T-helper 17 cell (primary cell): ENCODE measurements around the gene CBLIF. TPM values are rescaled to one million over a fixed set of nuclear protein-coding genes. Genes with fewer than 3 reads are reported as not detected.
"Not testable (repeated sequence)": the region's sequence is repeated elsewhere in the genome, so short reads cannot be mapped to it uniquely, and the experiment has no call there.

ENCODE experiments used
- ATAC-seq: fragments of 150-1000 bp; cut with Tn5 transposase; 2 replicates; pipeline ENCODE4 v1.10.0; 2021; ENCODE audit warnings: mild to moderate bottlenecking, moderate library complexity
- DNase-seq, 3 donors: peaks; one replicate each; pipeline versions ENCODE4 v3.0.0 to v3.0.0-alpha.2; 2020 to 2021
- H3K9me3 ChIP-seq: one replicate; pipeline ENCODE4 v1.7.0; 2013; ENCODE audit warnings: low read length, mild to moderate bottlenecking; ENCODE audit not compliant: control insufficient read depth, poor library complexity, severe bottlenecking
- H3K27ac Mint-ChIP-seq: one replicate; pipeline ENCODE4 v1.8.0; 2022; ENCODE audit warnings: mild to moderate bottlenecking, moderate library complexity, mixed read lengths
- H3K27me3 Mint-ChIP-seq: one replicate; pipeline ENCODE4 v1.8.0; 2022; ENCODE audit warnings: mixed read lengths
- H3K36me3 Mint-ChIP-seq: one replicate; pipeline ENCODE4 v1.8.0; 2022; ENCODE audit warnings: low read depth, mixed read lengths
- H3K4me1 Mint-ChIP-seq: one replicate; pipeline ENCODE4 v1.8.0; 2022; ENCODE audit warnings: mild to moderate bottlenecking, mixed read lengths
- H3K4me3 Mint-ChIP-seq: one replicate; pipeline ENCODE4 v1.8.0; 2022; ENCODE audit warnings: mild to moderate bottlenecking, moderate library complexity, mixed read lengths
- total RNA-seq, 4 donors: library from RNA in 2 of 4; stranded (reverse) in 2 of 4; gene quantifications; one replicate each; pipeline ENCODE4 v1.2.3 and lab custom pipeline; 2022 to 2026

The CBLIF gene
- total RNA-seq, 2 donors from 2014 or later, result not detected

DNA sequence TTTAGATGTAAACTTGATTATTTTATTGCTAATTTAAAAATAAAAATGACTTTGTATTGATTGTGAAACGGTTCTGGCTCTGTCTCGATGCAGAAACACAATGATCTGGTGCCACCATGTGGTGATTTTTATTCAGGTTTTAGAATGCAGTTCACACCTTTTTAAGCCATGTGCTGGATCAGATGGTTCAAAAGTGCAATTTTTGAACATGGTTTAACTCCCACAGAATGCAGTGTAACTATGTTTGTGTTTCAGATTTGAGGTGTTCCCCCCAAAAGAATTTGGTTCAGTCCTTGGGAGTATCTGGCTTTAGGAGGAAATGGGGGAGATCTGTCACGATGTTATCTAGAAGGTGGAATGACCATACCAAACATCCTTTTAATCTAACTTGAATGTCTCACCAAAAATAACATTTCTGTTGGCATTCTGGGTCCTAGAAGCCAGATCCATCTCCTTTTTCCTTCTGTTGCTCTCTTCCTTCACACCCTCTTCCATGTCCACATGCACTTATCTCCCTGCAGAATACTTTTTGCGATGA lies 42.6 kb downstream of the CBLIF start:
- H3K36me3 Mint-ChIP-seq, result peaks cover 3% of the 10 kb centered on the region

DNA sequence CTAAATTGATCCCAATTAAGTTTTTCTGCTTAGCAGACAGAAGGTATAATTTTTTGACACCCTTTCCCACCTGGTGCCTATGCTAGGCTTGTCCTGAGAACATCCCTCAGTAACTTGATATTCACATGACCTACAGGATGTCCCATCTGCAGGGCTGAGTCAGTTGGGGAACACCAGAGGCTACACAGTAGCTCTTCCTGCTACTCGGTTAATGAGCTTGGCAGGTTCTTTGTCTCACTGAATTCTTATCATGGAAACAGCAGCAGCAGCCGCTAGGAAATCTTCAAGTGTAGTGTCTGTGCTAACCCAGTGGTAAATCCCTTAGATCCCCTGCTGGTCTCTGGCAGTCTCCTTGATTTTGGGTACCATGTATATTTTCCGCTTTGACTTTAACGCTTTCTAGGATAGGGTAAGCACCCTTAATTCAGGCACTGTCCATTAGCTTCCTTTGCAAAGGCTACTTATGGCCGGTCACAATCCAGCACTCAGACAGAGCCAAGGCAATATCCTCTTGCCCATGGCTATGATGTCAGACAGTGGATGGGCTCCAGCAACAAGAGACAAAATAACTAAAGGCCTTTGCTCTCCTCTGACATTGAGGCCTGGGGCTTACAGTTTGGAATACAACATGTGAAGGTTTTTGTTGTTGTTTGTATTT lies 43.2 kb downstream of the CBLIF start:
- ATAC-seq (peak; percentile 23), DNase-seq (no peak)
- no peak overlapping the region for H3K4me3 Mint-ChIP-seq
- peaks cover 3% of the 10 kb centered on the region for H3K4me1 Mint-ChIP-seq
- H3K27me3 Mint-ChIP-seq, result no peaks in the 10 kb centered on the region
- no peak overlapping the region for H3K27ac Mint-ChIP-seq
- H3K36me3 Mint-ChIP-seq, result peaks cover 3% of the 10 kb centered on the region
- no peaks in the 10 kb centered on the region for H3K9me3 ChIP-seq

More for the DNA sequence above, 42.6 kb downstream of the CBLIF start:
- DNase-seq (peak in 2 of 3 donors; percentile 13 to 18), ATAC-seq (peak; percentile 71)
- H3K27me3 Mint-ChIP-seq, result no peaks in the 10 kb centered on the region
- peak overlapping the region; percentile 60 for H3K27ac Mint-ChIP-seq
- no peak overlapping the region for H3K4me3 Mint-ChIP-seq
- H3K4me1 Mint-ChIP-seq, result peaks cover 3% of the 10 kb centered on the region
- no peaks in the 10 kb centered on the region for H3K9me3 ChIP-seq

DNA sequence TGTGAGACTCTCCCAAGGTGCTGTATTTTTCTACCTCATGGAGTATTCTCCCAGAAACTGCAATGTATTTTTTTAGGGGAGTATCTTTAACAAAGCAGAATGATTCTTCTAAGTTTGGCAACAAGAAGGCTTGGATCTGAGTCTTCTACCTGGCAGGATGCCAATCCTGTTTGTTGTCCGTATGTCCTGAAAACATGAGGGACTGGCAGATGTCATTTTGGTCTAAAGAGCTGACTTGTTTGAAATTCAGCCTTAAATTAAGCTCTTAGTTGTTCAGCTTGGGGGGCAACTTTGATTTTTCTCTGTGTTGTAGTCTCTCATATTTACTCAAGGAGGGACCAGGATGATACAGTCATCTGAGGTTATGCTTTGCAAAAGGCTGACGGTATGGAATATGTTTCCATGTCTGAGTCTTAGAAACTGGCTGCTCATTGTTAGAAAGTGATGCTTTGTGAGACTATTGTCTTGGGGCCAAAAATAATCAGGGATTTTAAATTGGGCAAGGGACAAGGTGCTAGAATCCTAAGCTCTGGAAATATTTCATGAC lies 44.1 kb downstream of the CBLIF start:
- Mint-ChIP-seq H3K36me3 (no peaks in the 10 kb centered on the region), H3K27ac (no peak overlapping the region), H3K4me1 (peaks cover 3% of the 10 kb centered on the region), H3K27me3 (no peaks in the 10 kb centered on the region), H3K4me3 (no peak overlapping the region)
- ATAC-seq (no peak), DNase-seq (no peak)
- H3K9me3 ChIP-seq, result no peaks in the 10 kb centered on the region

DNA sequence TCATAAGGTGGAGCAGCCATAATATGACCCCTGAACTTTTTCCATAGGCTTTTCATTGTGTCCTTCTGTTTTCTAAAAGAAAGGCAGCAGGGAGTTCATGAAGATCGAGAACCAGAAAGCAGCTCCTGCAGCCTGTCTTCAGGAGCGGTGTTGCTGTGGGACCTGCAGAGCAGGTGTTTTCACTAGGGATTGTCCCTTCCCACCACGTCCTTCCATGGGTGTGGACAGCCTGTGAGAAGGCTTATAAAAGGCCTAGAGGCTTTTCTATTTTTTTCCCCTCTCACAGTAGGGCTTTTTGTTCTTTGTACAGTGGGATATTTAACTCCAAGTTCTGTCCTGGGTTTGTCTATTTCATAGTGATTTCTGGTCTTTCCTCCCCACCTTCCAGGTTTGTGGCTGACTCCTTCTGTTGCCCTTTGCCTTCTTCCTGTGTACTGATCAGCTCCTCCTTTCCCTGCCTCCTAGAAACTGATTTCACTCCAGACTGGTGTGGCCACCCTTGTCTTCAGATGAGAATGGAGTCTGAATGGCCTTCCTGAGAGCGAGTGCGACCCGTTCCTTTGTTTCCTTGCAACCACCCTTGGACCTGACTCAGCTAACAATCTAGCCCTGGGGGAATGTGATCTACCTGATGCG lies 44.8 kb downstream of the CBLIF start:
- Mint-ChIP-seq H3K27me3 (no peaks in the 10 kb centered on the region), H3K27ac (no peak overlapping the region), H3K36me3 (peaks cover 2% of the 10 kb centered on the region), H3K4me3 (no peak overlapping the region), H3K4me1 (peaks cover 3% of the 10 kb centered on the region)
- H3K9me3 ChIP-seq, result no peaks in the 10 kb centered on the region
- DNase-seq, result no peak
- ATAC-seq, result no peak

DNA sequence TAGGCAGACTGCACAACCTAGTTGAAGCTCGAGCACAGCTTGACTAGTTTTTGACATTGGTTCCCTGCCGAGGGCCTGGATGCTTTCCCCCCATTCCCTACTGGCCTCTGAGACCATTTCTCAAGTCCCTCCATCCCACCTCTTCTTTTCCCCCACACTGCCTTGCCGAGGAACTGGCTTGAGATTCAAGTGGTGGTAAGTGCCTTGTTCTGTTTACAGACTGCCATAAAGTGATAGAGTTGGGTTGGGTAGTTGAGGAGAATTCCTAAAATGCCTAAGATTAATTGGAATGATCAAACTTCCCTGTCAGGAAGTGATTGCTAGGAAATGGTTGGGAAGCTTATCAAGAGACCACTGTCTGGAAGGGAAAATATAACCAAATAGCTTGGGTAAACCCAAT lies 50.9 kb downstream of the CBLIF start:
- DNase-seq (no peak), ATAC-seq (no peak)
- no peaks in the 10 kb centered on the region for H3K27me3 Mint-ChIP-seq
- H3K36me3 Mint-ChIP-seq, result peaks cover 20% of the 10 kb centered on the region
- H3K4me3 Mint-ChIP-seq, result no peak overlapping the region
- no peak overlapping the region for H3K27ac Mint-ChIP-seq
- H3K4me1 Mint-ChIP-seq, result peaks cover 11% of the 10 kb centered on the region
- H3K9me3 ChIP-seq, result no peaks in the 10 kb centered on the region

DNA sequence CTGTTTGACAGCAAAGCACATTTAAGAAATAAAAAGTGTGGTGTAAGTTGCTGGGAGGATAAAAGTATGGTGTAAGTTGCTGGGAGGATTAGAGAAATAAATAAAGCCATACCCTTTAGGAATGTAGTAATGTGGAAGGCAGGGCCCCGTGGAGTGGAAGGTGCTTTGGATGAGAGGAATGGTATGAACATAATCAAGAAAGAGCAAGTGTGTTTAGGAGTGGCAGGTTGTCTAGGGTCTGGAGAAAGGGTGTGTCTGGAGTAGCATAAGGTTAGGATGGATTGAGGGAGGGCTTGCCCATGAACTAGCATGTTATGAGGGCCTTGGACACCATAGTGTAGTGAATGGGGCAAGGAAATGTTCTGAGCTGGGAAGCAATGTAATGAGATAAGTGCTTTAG lies 52.8 kb downstream of the CBLIF start:
- peaks cover 23% of the 10 kb centered on the region for H3K36me3 Mint-ChIP-seq
- no peak overlapping the region for H3K4me3 Mint-ChIP-seq
- H3K9me3 ChIP-seq, result no peaks in the 10 kb centered on the region
- no peak for ATAC-seq
- no peak overlapping the region for H3K27ac Mint-ChIP-seq
- no peak for DNase-seq
- peaks cover 13% of the 10 kb centered on the region for H3K4me1 Mint-ChIP-seq
- no peaks in the 10 kb centered on the region for H3K27me3 Mint-ChIP-seq

DNA sequence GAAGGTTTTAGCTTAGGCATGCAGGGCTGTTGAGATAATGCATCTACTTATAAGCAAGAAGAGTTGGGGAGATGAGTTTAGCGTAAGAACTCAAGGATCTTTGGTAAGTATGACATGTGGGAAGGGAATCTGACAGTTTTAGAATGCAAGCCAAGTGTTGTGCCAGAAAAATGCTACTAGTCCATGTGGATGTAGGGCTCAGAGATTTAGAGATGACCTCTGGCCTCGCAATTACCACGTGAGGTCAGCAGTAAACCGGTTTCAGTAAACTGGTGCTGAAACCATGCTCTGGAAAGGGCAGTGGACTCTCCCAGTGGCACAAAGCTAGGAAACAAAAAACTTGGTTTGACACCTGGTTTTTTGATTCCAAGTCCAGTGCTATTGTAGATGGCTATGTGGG lies 53.7 kb downstream of the CBLIF start:
- DNase-seq (no peak), ATAC-seq (no peak)
- no peak overlapping the region for H3K4me3 Mint-ChIP-seq
- peak overlapping the region; percentile 45 for H3K27ac Mint-ChIP-seq
- H3K4me1 Mint-ChIP-seq, result peaks cover 14% of the 10 kb centered on the region
- peaks cover 23% of the 10 kb centered on the region for H3K36me3 Mint-ChIP-seq
- no peaks in the 10 kb centered on the region for H3K27me3 Mint-ChIP-seq
- no peaks in the 10 kb centered on the region for H3K9me3 ChIP-seq

DNA sequence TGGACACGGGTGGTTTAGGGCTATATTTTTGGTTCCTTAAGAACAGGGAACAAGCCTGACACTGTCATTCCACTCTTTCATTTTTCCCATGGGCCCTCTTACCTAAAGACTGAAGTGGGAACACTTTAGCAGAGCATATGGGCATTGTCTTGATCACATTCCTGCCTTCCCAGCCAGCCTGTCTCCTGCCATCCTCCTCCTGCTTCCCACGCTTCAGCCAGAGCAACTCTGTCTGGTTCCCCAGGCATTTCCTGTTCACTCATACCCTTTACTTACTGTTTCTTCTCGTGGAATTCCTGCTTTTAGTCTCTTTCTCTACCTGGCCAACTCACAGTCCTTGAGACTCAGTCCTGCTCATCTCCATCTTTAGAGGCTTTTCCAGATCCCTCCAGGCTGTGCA lies 57.5 kb downstream of the CBLIF start:
- H3K27me3 Mint-ChIP-seq, result no peaks in the 10 kb centered on the region

DNA sequence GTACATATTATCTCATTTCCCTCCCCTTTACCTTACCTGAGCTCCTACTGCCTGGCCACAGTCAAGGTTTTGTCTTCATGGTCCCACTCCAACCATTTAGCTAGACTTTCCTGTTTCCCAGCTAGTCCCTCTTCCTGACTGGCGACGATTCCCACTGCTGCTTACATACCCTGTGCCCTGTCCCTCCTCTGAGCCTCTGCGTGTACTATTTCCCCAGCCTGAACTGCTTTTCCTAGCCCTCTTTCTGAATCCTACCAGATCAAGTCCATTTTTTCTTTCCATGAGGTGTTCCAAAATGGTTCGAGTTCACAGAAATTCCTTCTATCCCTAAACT lies 58.1 kb downstream of the CBLIF start:
- ATAC-seq, result no peak
- Mint-ChIP-seq H3K27ac (peak overlapping the region; percentile 29), H3K27me3 (no peaks in the 10 kb centered on the region), H3K4me1 (peaks cover 12% of the 10 kb centered on the region), H3K36me3 (peaks cover 12% of the 10 kb centered on the region), H3K4me3 (no peak overlapping the region)
- H3K9me3 ChIP-seq, result no peaks in the 10 kb centered on the region
- DNase-seq, result no peak

More for the DNA sequence above, 57.5 kb downstream of the CBLIF start:
- Mint-ChIP-seq H3K36me3 (peaks cover 18% of the 10 kb centered on the region), H3K27ac (peak overlapping the region; percentile 29), H3K4me3 (no peak overlapping the region), H3K4me1 (peaks cover 16% of the 10 kb centered on the region)
- ATAC-seq (no peak), DNase-seq (no peak)
- H3K9me3 ChIP-seq, result no peaks in the 10 kb centered on the region

DNA sequence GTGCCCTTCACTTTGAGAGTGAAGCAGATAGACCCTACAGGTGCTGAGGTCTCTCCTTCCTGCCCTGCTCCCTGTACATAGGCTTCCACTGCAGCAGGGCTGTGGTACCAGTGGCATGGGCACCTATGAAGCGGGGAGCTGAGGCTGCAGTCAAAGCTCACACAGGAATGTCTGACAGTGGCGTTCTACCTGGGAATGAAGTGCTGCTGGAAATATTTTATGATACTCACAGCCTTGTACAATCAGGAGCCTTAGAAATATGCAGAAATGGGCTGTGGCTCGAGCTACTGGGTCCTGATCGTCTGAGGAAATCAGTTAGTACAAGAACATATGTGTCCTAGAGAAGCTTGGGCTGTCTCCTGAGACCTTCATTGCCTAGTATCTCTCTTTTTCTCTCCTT lies 59.5 kb downstream of the CBLIF start:
- Mint-ChIP-seq H3K4me3 (no peak overlapping the region), H3K4me1 (peaks cover 13% of the 10 kb centered on the region), H3K27me3 (no peaks in the 10 kb centered on the region), H3K27ac (no peak overlapping the region), H3K36me3 (peaks cover 6% of the 10 kb centered on the region)
- ATAC-seq (no peak), DNase-seq (no peak)
- no peaks in the 10 kb centered on the region for H3K9me3 ChIP-seq

DNA sequence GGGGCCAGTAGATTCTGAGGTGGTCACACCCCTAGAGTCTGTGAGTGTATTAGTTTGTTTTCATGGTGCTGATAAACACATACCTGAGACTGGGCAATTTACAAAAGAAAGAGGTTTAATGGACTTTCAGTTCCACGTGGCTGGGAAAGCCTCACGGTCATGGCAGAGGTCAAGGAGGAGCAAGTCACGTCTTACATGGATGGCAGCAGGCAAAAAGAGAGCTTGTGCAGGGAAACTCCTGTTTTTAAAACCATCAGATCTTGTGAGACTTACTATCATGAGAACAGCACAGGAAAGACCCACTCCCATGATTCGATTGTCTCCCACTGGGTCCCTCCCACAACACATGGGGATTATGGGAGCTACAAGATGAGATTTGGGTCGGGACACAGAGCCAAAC lies 60.9 kb downstream of the CBLIF start:
- H3K4me1 Mint-ChIP-seq, result peaks cover 11% of the 10 kb centered on the region
- not testable (repeated sequence) for DNase-seq, H3K27me3 Mint-ChIP-seq, H3K27ac Mint-ChIP-seq, ATAC-seq, H3K9me3 ChIP-seq, H3K36me3 Mint-ChIP-seq, H3K4me3 Mint-ChIP-seq

DNA sequence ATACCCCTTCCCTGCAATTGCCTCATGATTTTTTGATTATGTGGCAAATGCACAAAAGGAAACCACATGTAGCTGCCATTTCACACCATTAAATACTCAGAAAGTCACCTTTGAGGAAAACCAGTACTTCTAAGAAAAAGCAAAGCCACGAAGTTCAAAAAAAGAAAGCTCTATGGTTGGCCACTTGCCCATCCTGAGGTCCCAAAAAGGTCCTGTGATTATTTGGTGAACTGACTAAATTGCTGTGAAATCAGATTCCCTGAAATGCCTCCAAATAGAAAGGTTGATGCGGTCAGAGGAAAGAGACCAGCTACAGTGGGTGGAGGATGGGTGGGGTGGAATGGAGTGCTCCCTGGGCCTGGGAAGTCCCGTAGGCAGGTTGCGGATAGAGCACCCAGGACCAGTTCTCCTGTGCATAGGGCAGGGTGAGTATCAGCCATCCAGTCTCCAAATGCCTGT lies 61.6 kb downstream of the CBLIF start:
- no peak overlapping the region for H3K27ac Mint-ChIP-seq
- no peaks in the 10 kb centered on the region for H3K9me3 ChIP-seq
- no peaks in the 10 kb centered on the region for H3K27me3 Mint-ChIP-seq
- DNase-seq (no peak), ATAC-seq (no peak)
- no peak overlapping the region for H3K4me3 Mint-ChIP-seq
- peaks cover 11% of the 10 kb centered on the region for H3K4me1 Mint-ChIP-seq
- peaks cover 5% of the 10 kb centered on the region for H3K36me3 Mint-ChIP-seq

DNA sequence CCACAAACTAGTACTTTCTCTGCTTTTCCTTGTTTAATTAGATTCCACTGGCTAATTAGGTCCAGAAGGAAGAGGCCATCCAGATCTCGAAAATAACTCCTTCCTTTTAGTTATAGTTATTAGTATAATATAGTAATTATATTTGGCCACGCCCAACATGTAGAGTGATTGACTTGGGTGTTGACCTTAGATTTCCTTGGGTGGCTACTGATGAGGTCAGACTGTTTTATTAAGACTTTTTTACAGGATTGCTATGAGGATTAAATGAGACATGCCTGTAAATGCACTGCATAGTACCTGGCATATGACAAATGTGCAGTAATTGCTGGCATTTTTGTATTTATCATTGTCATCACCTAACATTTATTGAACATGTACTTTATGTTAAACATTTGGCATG lies 63.2 kb downstream of the CBLIF start:
- Mint-ChIP-seq H3K36me3 (peaks cover 2% of the 10 kb centered on the region), H3K4me3 (no peak overlapping the region), H3K4me1 (peaks cover 9% of the 10 kb centered on the region), H3K27me3 (no peaks in the 10 kb centered on the region), H3K27ac (peak overlapping the region; percentile 8)
- ATAC-seq (no peak), DNase-seq (no peak)
- H3K9me3 ChIP-seq, result no peaks in the 10 kb centered on the region
